Glutamatergic neuron (in vitro differentiated cells): ENCODE results near the gene TTLL10. TPM values are rescaled to one million over a fixed set of nuclear protein-coding genes. Genes with fewer than 3 reads are reported as not detected.

Experiments
- DNase-seq: peaks from one replicate; pipeline ENCODE4 v3.0.0; 2022
- H3K27ac Mint-ChIP-seq: one replicate; pipeline ENCODE4 v1.8.0; 2020; ENCODE audit warnings: mild to moderate bottlenecking, mixed read lengths, inconsistent platforms; ENCODE audit not compliant: unreplicated experiment
- H3K27me3 Mint-ChIP-seq: one replicate; pipeline ENCODE4 v1.8.0; 2020; ENCODE audit warnings: mild to moderate bottlenecking, moderate library complexity, mixed read lengths, inconsistent platforms; ENCODE audit not compliant: unreplicated experiment
- H3K36me3 Mint-ChIP-seq: one replicate; pipeline ENCODE4 v1.8.0; 2020; ENCODE audit warnings: mild to moderate bottlenecking, mixed read lengths, inconsistent platforms; ENCODE audit not compliant: unreplicated experiment
- H3K4me1 Mint-ChIP-seq: one replicate; pipeline ENCODE4 v1.8.0; 2020; ENCODE audit warnings: mild to moderate bottlenecking, low read depth, mixed read lengths, inconsistent platforms; ENCODE audit not compliant: unreplicated experiment
- H3K4me3 Mint-ChIP-seq: one replicate; pipeline ENCODE4 v1.8.0; 2020; ENCODE audit warnings: mild to moderate bottlenecking, mixed read lengths, inconsistent platforms; ENCODE audit not compliant: unreplicated experiment
- H3K9me3 Mint-ChIP-seq: one replicate; pipeline ENCODE4 v1.8.0; 2020; ENCODE audit warnings: mild to moderate bottlenecking, moderate library complexity, mixed read lengths, inconsistent platforms; ENCODE audit not compliant: unreplicated experiment
- CTCF ChIP-seq: fragments of 200-600 bp; sonication (generic); IDR thresholded peaks from one replicate; pipeline ENCODE4 v1.5.0; 2021; ENCODE audit not compliant: partially characterized antibody, unreplicated experiment
- total RNA-seq: library from RNA; stranded (reverse); fragmentation: NEBNext Ultra II Directional; extraction: Animal tissue kit (Norgen Biotek cat#: 25700); gene quantifications from one replicate; pipeline ENCODE4 v1.2.1, GENCODE V29; 2021; ENCODE audit not compliant: unreplicated experiment

Gene TTLL10
- total RNA-seq, 1 donor from 2014 or later: not detected

GRCh38 chr1:1217621-1218523 lies 44.2 kb downstream of the TTLL10 start:
- no peak overlapping the region for H3K4me3 Mint-ChIP-seq
- H3K9me3 Mint-ChIP-seq: peaks cover 3% of the 10 kb centered on the region
- H3K27me3 Mint-ChIP-seq: peaks cover 15% of the 10 kb centered on the region
- no peaks in the 10 kb centered on the region for H3K4me1 Mint-ChIP-seq
- peaks cover 2% of the 10 kb centered on the region for H3K36me3 Mint-ChIP-seq
- no peak overlapping the region for H3K27ac Mint-ChIP-seq
- TF ChIP-seq CTCF: no peak
- DNase-seq: no peak

GRCh38 chr1:1218524-1219200 lies 45.0 kb downstream of the TTLL10 start:
- Mint-ChIP-seq H3K9me3 (peaks cover 3% of the 10 kb centered on the region), H3K36me3 (peaks cover 6% of the 10 kb centered on the region), H3K4me3 (no peak overlapping the region), H3K27ac (no peak overlapping the region), H3K27me3 (peaks cover 17% of the 10 kb centered on the region), H3K4me1 (no peaks in the 10 kb centered on the region)
- TF ChIP-seq CTCF: no peak
- no peak for DNase-seq

- Mint-ChIP-seq H3K27me3 (peaks cover 17% of the 10 kb centered on the region), H3K36me3 (peaks cover 6% of the 10 kb centered on the region), H3K27ac (no peak overlapping the region), H3K4me3 (no peak overlapping the region), H3K9me3 (peaks cover 3% of the 10 kb centered on the region), H3K4me1 (no peaks in the 10 kb centered on the region)
- no peak for DNase-seq
- no peak for TF ChIP-seq CTCF
These were observed 45.7 kb downstream of the TTLL10 start for GRCh38 chr1:1219341-1219740.

- H3K27ac Mint-ChIP-seq: no peak overlapping the region
- H3K36me3 Mint-ChIP-seq: peaks cover 6% of the 10 kb centered on the region
- H3K9me3 Mint-ChIP-seq: peaks cover 3% of the 10 kb centered on the region
- TF ChIP-seq CTCF: no peak
- H3K4me3 Mint-ChIP-seq: no peak overlapping the region
- no peak for DNase-seq
- H3K27me3 Mint-ChIP-seq: peaks cover 16% of the 10 kb centered on the region
- H3K4me1 Mint-ChIP-seq: no peaks in the 10 kb centered on the region
These were observed 46.5 kb downstream of the TTLL10 start for GRCh38 chr1:1220197-1220596.
